NT2/D1 (cell line): ENCODE results near the gene ZNF576.

Source experiments
- YY1 ChIP-seq: IDR thresholded peaks from 2 replicates; pipeline ENCODE4 v1.6.1; 2011; ENCODE audit not compliant: insufficient read length, insufficient read depth
- ZNF274 ChIP-seq: IDR thresholded peaks from 2 replicates; pipeline ENCODE4 v1.6.1; 2011; ENCODE audit warnings: mild to moderate bottlenecking, low read depth, low read length

DNA sequence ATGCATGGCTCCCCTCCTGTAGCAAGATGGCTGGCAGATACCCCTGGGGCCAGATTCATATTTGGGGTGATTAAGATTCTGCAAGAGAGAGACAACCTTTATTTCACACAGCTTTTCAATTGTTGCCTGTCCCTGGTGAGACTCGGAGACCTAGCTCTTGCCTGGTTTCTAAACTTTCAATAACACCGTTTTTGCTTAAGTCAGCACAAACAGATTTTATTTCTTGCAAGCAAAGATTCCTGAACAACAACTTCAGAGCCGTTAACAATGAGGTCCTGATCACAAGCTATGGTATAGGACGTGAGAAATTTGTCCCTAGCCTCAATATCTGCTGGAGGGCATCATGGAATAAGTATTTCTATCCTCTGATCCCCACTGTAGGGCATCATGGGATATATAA is 46.1 kb downstream of the ZNF576 start:
- TF ChIP-seq ZNF274, result no peak
- no peak for TF ChIP-seq YY1
